HFFc6 (cell line): ENCODE measurements around the gene SCLT1. TPM values are rescaled to one million over a fixed set of nuclear protein-coding genes. Genes with fewer than 3 reads are reported as not detected.
"Not testable (repeated sequence)": the region's sequence is repeated elsewhere in the genome, so short reads cannot be mapped to it uniquely, and the experiment has no call there.

Source experiments
- DNase-seq: peaks from one replicate; pipeline ENCODE4 v3.0.0-alpha.2; 2018
- H3K27ac Mint-ChIP-seq: 2 replicates; pipeline ENCODE4 v1.8.0; 2020; ENCODE audit warnings: mild to moderate bottlenecking, mixed read lengths
- H3K27me3 Mint-ChIP-seq: 2 replicates; pipeline ENCODE4 v1.8.0; 2021; ENCODE audit warnings: mild to moderate bottlenecking, moderate library complexity, mixed read lengths; ENCODE audit not compliant: insufficient read depth
- H3K36me3 Mint-ChIP-seq: 2 replicates; pipeline ENCODE4 v1.8.0; 2021; ENCODE audit warnings: low read depth, mixed read lengths
- H3K4me1 Mint-ChIP-seq: 2 replicates; pipeline ENCODE4 v1.8.0; 2020; ENCODE audit warnings: low read depth, mixed read lengths
- H3K4me3 Mint-ChIP-seq: 2 replicates; pipeline ENCODE4 v1.8.0; 2020; ENCODE audit warnings: mild to moderate bottlenecking, moderate library complexity, mixed read lengths
- H3K9me3 Mint-ChIP-seq: 2 replicates; pipeline ENCODE4 v1.8.0; 2020; ENCODE audit warnings: mild to moderate bottlenecking, mixed read lengths
- CTCF ChIP-seq: fragments of 200-600 bp; sonication (generic); IDR thresholded peaks from 2 replicates; pipeline ENCODE4 v1.5.0; 2021; ENCODE audit warnings: antibody characterized with exemption, mild to moderate bottlenecking
- total RNA-seq, 6 experiments: library from RNA; stranded (reverse); fragmentation: NEBNext Ultra II Directional; extraction: Animal tissue kit (Norgen Biotek cat#: 25700); gene quantifications; 2 replicates in 1 of 6; 3 replicates in 5 of 6; pipeline ENCODE4 v1.2.3, GENCODE V29; 2021

SCLT1 gene
- total RNA-seq, 6 experiments from 2014 or later: 8.3 to 13.5 (median 11.5) TPM

GRCh38 chr4:129129143-129129542 lies 35.8 kb upstream of the SCLT1 start:
- Mint-ChIP-seq H3K4me1 (no peaks in the 10 kb centered on the region), H3K4me3 (no peak overlapping the region), H3K27me3 (peaks cover 4% of the 10 kb centered on the region; the same call in 1 of the 2 replicates), H3K36me3 (no peaks in the 10 kb centered on the region), H3K27ac (no peak overlapping the region), H3K9me3 (peaks cover 3% of the 10 kb centered on the region; the same call in 1 of the 2 replicates)
- no peak for DNase-seq
- no peak for TF ChIP-seq CTCF

GRCh38 chr4:129126614-129127013 lies 33.3 kb upstream of the SCLT1 start:
- not testable (repeated sequence) for DNase-seq, H3K27ac Mint-ChIP-seq, H3K4me3 Mint-ChIP-seq, H3K27me3 Mint-ChIP-seq, H3K36me3 Mint-ChIP-seq, H3K4me1 Mint-ChIP-seq, H3K9me3 Mint-ChIP-seq

- H3K4me3 Mint-ChIP-seq: no peak overlapping the region
- no peaks in the 10 kb centered on the region for H3K27me3 Mint-ChIP-seq
- no peaks in the 10 kb centered on the region for H3K4me1 Mint-ChIP-seq
- no peak for TF ChIP-seq CTCF
- no peaks in the 10 kb centered on the region for H3K36me3 Mint-ChIP-seq
- H3K9me3 Mint-ChIP-seq: no peaks in the 10 kb centered on the region
- no peak for DNase-seq
- no peak overlapping the region for H3K27ac Mint-ChIP-seq
Observed at GRCh38 chr4:129117705-129118104, 24.4 kb upstream of the SCLT1 start.

- TF ChIP-seq CTCF: no peak
- Mint-ChIP-seq H3K27ac (no peak overlapping the region), H3K27me3 (no peaks in the 10 kb centered on the region), H3K4me1 (no peaks in the 10 kb centered on the region), H3K36me3 (no peaks in the 10 kb centered on the region), H3K9me3 (no peaks in the 10 kb centered on the region), H3K4me3 (no peak overlapping the region)
- DNase-seq: no peak
Observed at GRCh38 chr4:129113919-129114318, 20.6 kb upstream of the SCLT1 start.

GRCh38 chr4:129113434-129113833 lies 20.1 kb upstream of the SCLT1 start:
- Mint-ChIP-seq H3K4me3 (no peak overlapping the region), H3K9me3 (no peaks in the 10 kb centered on the region), H3K27me3 (no peaks in the 10 kb centered on the region), H3K27ac (no peak overlapping the region), H3K36me3 (no peaks in the 10 kb centered on the region), H3K4me1 (no peaks in the 10 kb centered on the region)
- DNase-seq: no peak
- no peak for TF ChIP-seq CTCF

GRCh38 chr4:129111919-129112318 lies 18.6 kb upstream of the SCLT1 start:
- no peaks in the 10 kb centered on the region for H3K9me3 Mint-ChIP-seq
- H3K27ac Mint-ChIP-seq: no peak overlapping the region
- no peaks in the 10 kb centered on the region for H3K27me3 Mint-ChIP-seq
- H3K4me3 Mint-ChIP-seq: no peak overlapping the region
- no peaks in the 10 kb centered on the region for H3K4me1 Mint-ChIP-seq
- no peaks in the 10 kb centered on the region for H3K36me3 Mint-ChIP-seq
- no peak for DNase-seq
- peak; percentile 19; the same call in 1 of the 2 replicates for TF ChIP-seq CTCF
